Stimulated activated CD4-positive, alpha-beta T cell treated with anti-CD3 and anti-CD28 coated beads, Interleukin-2, amount 100 ng/mL, for 4 hours (primary cell): ENCODE measurements around the gene HBQ1.
"Not testable (repeated sequence)": the region's sequence is repeated elsewhere in the genome, so short reads cannot be mapped to it uniquely, and the experiment has no call there.

Experiments used
- DNase-seq: peaks from one replicate; pipeline ENCODE4 v3.0.0-alpha.2; 2020; ENCODE audit warnings: low read depth

The HBQ1 gene

GRCh38 chr16:180101-180675 is at the start of gene HBQ1:
Gene HBQ1, plus strand, starts transcription at chr16:180459. Its CDS starts 28 bp downstream, at chr16:180487.
- DNase-seq = no peak

- DNase-seq = no peak
Measured at GRCh38 chr16:130533-131173, 49.6 kb upstream of the HBQ1 start.

DNA sequence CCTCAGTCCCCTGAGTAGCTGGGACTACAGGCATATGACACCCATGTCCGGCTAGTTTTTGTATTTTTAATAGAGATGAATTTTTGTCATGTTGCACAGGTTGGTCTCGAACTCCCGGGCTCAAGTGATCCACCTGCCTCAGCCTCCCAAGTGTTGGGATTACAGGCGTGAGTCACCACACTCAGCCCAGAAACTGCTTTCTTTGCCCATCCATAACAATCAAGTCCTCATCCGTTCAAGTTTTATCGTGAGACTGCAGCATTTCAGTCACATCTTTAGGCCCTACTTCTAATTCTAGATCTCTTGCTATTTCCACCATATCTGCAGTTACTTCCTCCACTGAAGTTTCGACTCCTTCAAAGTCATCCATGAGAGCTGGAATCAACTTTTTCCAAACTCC is 48.1 kb upstream of the HBQ1 start:
- DNase-seq = no peak

- no peak for DNase-seq
Measured at GRCh38 chr16:133716-134115, 46.5 kb upstream of the HBQ1 start.

GRCh38 chr16:138049-138417 is 42.2 kb upstream of the HBQ1 start:
- DNase-seq = peak; percentile 12

GRCh38 chr16:140175-140857 is 39.9 kb upstream of the HBQ1 start:
- DNase-seq = no peak

DNA sequence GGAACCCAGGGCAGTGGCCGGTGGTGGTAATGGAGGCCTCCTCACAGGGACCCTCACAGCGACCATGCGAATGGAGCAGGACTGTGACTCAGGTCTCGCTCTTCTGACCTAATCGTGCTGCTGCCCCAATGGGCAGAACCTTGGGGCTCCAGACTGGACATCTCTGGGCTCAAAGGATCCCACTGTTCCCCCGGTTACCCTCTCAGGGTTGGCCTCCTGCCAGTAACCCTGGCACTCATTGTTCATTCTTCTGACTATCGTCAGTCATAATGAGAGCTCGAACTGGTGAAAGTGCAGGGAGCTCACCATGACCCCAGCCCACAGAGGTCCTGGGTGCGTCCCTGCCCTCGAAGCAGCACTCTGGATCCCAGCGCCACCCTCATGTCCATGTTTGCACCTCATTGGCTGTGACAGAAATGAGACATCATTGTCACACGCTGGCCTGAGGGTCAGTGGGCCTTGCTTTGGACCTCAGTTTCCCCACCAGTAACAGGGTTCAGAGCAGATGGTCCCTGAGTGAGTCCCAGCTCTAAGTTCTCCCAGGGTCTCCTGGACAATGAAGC is 37.8 kb upstream of the HBQ1 start:
- DNase-seq = no peak

DNA sequence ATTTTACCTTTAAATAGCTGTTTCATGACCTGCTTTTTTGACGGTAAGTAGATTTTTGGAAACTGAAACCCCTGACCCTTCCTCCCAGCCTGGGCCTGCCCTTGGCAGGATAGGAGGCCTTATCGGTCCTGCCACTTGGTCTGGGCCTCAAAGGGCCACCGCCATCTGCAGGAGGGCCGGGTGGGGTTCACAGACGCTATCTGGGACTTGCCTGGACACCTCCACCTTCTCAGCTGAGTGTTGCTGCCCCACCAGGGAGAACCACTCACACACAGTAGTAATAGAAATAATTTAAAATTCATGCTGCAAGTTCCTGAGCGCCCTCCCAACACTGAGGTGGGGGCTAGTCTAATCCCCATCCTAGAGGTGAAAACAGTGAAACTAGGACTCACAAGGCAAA is 37.2 kb upstream of the HBQ1 start:
- DNase-seq = no peak

- no peak for DNase-seq
Measured at GRCh38 chr16:143456-143855, 36.8 kb upstream of the HBQ1 start.

DNA sequence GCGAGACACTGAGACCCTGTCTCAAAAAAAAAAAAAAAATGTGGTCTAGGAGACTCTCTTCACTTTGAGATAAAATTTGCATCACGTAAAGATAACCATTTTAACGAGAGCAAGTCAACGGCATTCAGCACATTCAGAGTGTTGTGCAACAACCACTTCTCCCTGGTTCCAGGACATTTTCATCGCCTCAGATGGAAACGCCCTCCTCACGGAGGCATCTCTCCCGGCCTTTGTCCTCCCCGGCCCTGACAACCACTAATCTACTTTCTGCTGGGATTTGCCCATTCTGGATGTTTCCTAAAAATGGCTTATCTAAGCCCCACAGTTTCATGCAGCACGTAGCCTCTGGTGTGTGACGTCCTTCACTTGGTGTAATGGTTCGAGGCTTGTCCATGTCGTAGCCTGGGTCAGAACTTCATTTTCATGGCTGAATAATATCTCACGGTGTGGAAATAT is 35.4 kb upstream of the HBQ1 start:
- DNase-seq = no peak

DNA sequence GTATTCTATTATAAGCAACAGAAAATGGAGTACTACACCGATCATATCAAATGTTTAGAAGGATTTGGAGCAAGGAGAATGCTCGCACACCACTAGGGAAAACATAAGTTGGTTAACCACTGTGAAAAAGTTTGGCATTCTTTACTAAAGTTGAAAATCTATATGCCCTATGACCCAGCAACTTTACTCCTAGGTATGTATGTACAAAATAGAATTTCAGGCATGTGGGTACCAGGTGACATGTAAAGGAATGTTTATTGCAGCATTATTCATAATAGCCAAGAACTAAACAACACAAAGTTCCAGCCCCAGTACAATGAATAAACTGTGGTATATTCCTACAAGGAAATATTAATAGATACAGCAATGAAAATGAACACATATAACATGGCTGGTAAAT is 33.6 kb upstream of the HBQ1 start:
- DNase-seq = no peak

DNA sequence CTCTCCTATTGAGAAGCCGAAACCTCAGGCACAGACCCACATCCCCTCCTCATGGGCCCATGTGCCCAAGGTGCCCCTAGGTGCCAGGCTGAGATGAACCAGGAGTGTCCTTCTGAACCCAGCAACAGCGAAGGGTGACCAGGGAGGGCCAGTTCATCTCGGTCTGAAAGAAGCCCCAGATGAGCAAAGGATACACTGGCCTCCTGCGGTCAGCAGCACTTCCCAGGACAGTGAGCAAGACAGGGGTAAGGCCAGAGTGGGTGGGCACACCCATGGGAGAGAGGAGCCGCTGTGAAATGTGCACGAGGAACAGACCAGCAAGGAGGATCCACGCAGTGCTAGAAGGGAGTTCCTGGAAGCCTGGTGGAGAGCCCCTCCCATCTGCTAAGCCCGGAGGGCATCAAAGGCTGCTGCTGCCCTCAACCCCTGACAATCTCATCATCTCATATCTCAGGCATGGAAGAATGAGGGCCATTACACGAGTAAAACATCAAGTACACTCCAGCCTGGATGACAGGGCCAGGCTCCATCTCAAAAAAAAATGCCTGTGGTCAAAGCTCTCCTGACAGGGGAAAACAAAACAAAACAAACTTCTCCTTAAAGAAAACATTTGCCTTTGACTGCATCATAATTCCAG is 31.1 kb upstream of the HBQ1 start:
- DNase-seq = no peak

DNA sequence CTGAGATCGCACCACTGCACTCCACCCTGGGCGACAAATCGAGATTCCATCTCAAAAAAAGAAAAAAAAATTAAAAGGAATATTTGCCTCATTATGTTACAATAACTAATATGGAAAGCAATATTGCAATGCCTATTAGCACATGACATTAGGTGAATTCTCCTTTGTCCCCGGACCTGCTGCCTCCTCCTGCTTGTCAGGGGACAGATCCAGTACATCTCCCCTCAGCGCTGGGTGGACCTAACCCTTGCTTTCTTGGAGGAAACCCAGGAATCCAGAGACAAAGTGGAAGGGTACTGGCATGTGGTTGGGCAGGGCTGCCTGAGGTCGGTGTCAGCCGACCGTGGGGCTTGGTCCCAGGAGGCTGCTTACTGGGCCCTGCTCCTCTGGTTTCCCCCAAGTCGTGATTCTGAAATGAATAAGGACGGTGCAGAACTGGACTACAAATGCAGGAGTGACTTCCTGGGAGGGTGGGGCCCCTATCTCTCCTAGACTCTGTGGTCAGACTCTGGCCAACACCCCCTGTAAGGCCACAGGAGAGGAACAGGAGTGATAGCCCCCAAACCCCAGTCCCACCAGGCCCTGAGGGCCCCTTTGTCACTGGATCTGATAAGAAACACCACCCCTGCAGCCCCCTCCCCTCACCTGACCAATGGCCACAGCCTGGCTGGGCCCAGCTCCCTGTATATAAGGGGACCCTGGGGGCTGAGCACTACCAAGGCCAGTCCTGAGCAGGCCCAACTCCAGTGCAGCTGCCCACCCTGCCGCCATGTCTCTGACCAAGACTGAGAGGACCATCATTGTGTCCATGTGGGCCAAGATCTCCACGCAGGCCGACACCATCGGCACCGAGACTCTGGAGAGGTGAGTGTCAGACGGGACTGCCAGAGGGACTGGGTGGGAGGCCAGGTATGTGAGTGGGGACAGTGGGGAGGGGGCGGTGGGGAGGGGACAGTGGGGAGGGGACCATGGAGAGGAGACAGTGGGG is 27.8 kb upstream of the HBQ1 start, which contains the start of gene HBZ:
HBZ (plus strand) TSS at position 504 of the 988 bp plus-strand sequence; CDS start at position 770, 266 bp downstream.
- DNase-seq = no peak

- not testable (repeated sequence) for DNase-seq
Measured at GRCh38 chr16:153129-153521, 27.1 kb upstream of the HBQ1 start.

GRCh38 chr16:153550-154216 is 26.6 kb upstream of the HBQ1 start:
- not testable (repeated sequence) for DNase-seq

GRCh38 chr16:154217-155030 is 25.8 kb upstream of the HBQ1 start:
- no peak for DNase-seq

GRCh38 chr16:155031-155398 is 25.2 kb upstream of the HBQ1 start:
- no peak for DNase-seq

- DNase-seq = no peak
Measured at GRCh38 chr16:159136-159849, 21.0 kb upstream of the HBQ1 start.

DNA sequence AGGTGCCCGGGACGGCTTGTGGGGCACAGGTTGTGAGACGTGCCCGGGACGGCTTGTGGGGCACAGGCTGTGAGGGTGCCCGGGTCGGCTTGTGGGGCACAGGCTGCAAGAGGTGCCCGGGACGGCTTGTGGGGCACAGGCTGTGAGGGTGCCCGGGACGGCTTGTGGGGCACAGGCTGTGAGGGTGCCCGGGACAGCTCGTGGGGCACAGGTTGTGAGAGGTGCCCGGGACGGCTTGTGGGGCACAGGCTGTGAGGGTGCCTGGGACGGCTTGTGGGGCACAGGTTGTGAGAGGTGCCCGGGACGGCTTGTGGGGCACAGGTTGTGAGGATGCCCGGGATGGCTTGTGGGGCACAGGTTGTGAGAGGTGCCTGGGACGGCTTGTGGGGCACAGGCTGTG is 20.0 kb upstream of the HBQ1 start:
- not testable (repeated sequence) for DNase-seq
